K562 (cell line): ENCODE data around the gene ASIP. TPM values are rescaled to one million over a fixed set of nuclear protein-coding genes. Genes with fewer than 3 reads are reported as not detected.

Experiments
- DMBX1 ChIP-seq: fragments of 250-450 bp; sonication (Bioruptor Pico); IDR thresholded peaks from 2 replicates; pipeline ENCODE4 v1.8.0; 2022; ENCODE audit warnings: inconsistent platforms, mild to moderate bottlenecking, moderate library complexity, borderline replicate concordance
- ERF ChIP-seq: fragments of 450-650 bp; formaldehyde crosslinking; IDR thresholded peaks from 2 replicates; pipeline ENCODE4 v1.4.0; 2020; ENCODE audit warnings: mild to moderate bottlenecking, mixed read lengths
- EWSR1 ChIP-seq: fragments of 450-650 bp; IDR thresholded peaks from 2 replicates; pipeline ENCODE4 v1.6.1; 2018; ENCODE audit warnings: borderline replicate concordance, mild to moderate bottlenecking, low read depth, moderate library complexity; ENCODE audit not compliant: partially characterized antibody
- IFI16 ChIP-seq: fragments of 250-450 bp; sonication (Bioruptor Pico); IDR thresholded peaks from 2 replicates; pipeline ENCODE4 v2.1.2; 2022; ENCODE audit warnings: mild to moderate bottlenecking, inconsistent platforms
- KDM1A ChIP-seq, 2 experiments: fragments of 450-650 bp; IDR thresholded peaks; 2 replicates each; pipeline ENCODE4 v1.6.1; 2016; ENCODE audit warnings: mild to moderate bottlenecking in 2 of 2
- LCOR ChIP-seq: sonication (generic); formaldehyde crosslinking; IDR thresholded peaks from 2 replicates; pipeline ENCODE4 v1.8.0; 2022; ENCODE audit warnings: mild to moderate bottlenecking, missing genetic modification reagents
- POLR2B ChIP-seq: fragments of 450-650 bp; IDR thresholded peaks from 2 replicates; pipeline ENCODE4 v1.6.1; 2018; ENCODE audit warnings: low read depth; ENCODE audit not compliant: partially characterized antibody
- SNIP1 ChIP-seq: fragments of 450-650 bp; IDR thresholded peaks from 2 replicates; pipeline ENCODE4 v1.7.1; 2017; ENCODE audit warnings: low read depth, mild to moderate bottlenecking
- SNRNP70 ChIP-seq: fragments of 200-400 bp; formaldehyde crosslinking; optimal IDR thresholded peaks from 2 replicates; pipeline ENCODE3; 2017; ENCODE audit warnings: low read depth, low read length
- TAF1 ChIP-seq: IDR thresholded peaks from 2 replicates; pipeline ENCODE4 v1.6.1; 2011; ENCODE audit warnings: mild to moderate bottlenecking, low read length, moderate library complexity; ENCODE audit not compliant: insufficient read depth, control insufficient read depth, severe bottlenecking; ENCODE audit errors: extremely low read depth
- U2AF2 ChIP-seq: fragments of 200-400 bp; formaldehyde crosslinking; optimal IDR thresholded peaks from 2 replicates; pipeline ENCODE3; 2017; ENCODE audit warnings: low read depth, mild to moderate bottlenecking, low read length
- XRCC3 ChIP-seq: fragments of 450-650 bp; IDR thresholded peaks from 2 replicates; pipeline ENCODE4 v1.6.1; 2017; ENCODE audit warnings: mild to moderate bottlenecking, moderate library complexity
- ZFX ChIP-seq: sonication (generic); formaldehyde crosslinking; IDR thresholded peaks from 2 replicates; pipeline ENCODE4 v1.8.0; 2022; ENCODE audit warnings: mild to moderate bottlenecking, missing genetic modification reagents, moderate library complexity
- ZNF134 ChIP-seq: fragments of 250-450 bp; sonication (Bioruptor Pico); conservative IDR thresholded peaks from 2 replicates; pipeline ENCODE4 v1.4.0; 2020
- ZNF174 ChIP-seq: fragments of 250-450 bp; sonication (Bioruptor Pico); IDR thresholded peaks from 2 replicates; pipeline ENCODE4 v1.4.0; 2020; ENCODE audit warnings: mild to moderate bottlenecking
- ZNF224 ChIP-seq: sonication (generic); formaldehyde crosslinking; IDR thresholded peaks from 2 replicates; pipeline ENCODE4 v1.8.0; 2022; ENCODE audit warnings: mild to moderate bottlenecking, missing genetic modification reagents
- ZNF23 ChIP-seq: fragments of 250-450 bp; sonication (Bioruptor Pico); IDR thresholded peaks from 2 replicates; pipeline ENCODE4 v1.4.0; 2020; ENCODE audit warnings: mild to moderate bottlenecking
- ZNF3 ChIP-seq: fragments of 250-450 bp; sonication (Bioruptor Pico); IDR thresholded peaks from 2 replicates; pipeline ENCODE4 v1.5.0; 2021; ENCODE audit warnings: mild to moderate bottlenecking, moderate library complexity
- ZNF445 ChIP-seq: fragments of 250-450 bp; sonication (Bioruptor Pico); IDR thresholded peaks from 2 replicates; pipeline ENCODE4 v1.4.0; 2020; ENCODE audit warnings: low read depth, mild to moderate bottlenecking, moderate library complexity
- ZNF589 ChIP-seq: fragments of 200-800 bp; sonication (Bioruptor generic); IDR thresholded peaks from 2 replicates; pipeline ENCODE4 v1.6.1; 2016; ENCODE audit warnings: low read depth, missing genetic modification characterization, missing compliant biosample characterization
- ZNF79 ChIP-seq: fragments of 250-450 bp; sonication (Bioruptor Pico); IDR thresholded peaks from 2 replicates; pipeline ENCODE4 v1.4.0; 2020; ENCODE audit warnings: low read depth, mild to moderate bottlenecking, moderate library complexity
- polyA plus RNA-seq, 8 experiments: library from polyadenylated mRNA; depleted of rRNA in 4 of 8; stranded (reverse) in 5 of 8; unstranded in 3 of 8; fragments of >200 nt; fragmentation: Nextera tagmentation in 2 of 8; fragmentation: Illumina TruSeq in 1 of 8; extraction: Ambion mirVana in 2 of 8; extraction: Trizol in 1 of 8; gene quantifications; 2 replicates each; pipeline versions ENCODE4 v1.2.1 to v1.2.3, GENCODE V29; 2011 to 2014; ENCODE audit warnings: inconsistent platforms in 1 of 8, missing spikeins in 1 of 8
- total RNA-seq, 7 experiments: library from RNA; depleted of rRNA in 6 of 7; stranded (reverse); fragments of >200 nt in 6 of 7; fragmentation: Illumina TruSeq in 2 of 7; extraction: Trizol in 2 of 7; gene quantifications; 2 replicates each; pipeline versions ENCODE4 v1.2.1 to v1.2.3, GENCODE V29; 2011 to 2021; ENCODE audit warnings: low replicate concordance in 1 of 7
- TF ChIP-seq, protein P1 (sequence below): fragments of 450-650 bp; IDR thresholded peaks from 2 replicates; pipeline ENCODE4 v1.6.1; 2016
- TF ChIP-seq, protein P2 (sequence below): IDR thresholded peaks from 2 replicates; pipeline ENCODE4 v1.6.1; 2011; ENCODE audit warnings: borderline replicate concordance, low read depth, mild to moderate bottlenecking, moderate library complexity, low read length; ENCODE audit not compliant: insufficient read depth, poor library complexity, severe bottlenecking
- TF ChIP-seq, protein P3 (sequence below): fragments of 250-450 bp; sonication (Bioruptor Pico); IDR thresholded peaks from 2 replicates; pipeline ENCODE4 v1.4.0; 2020; ENCODE audit warnings: mild to moderate bottlenecking, moderate library complexity, borderline replicate concordance

Gene ASIP
- total and polyA plus RNA-seq, 9 of the 15 experiments (the other 6 are each of a cell fraction or from before 2014, with no cell fraction given), result not detected

DNA sequence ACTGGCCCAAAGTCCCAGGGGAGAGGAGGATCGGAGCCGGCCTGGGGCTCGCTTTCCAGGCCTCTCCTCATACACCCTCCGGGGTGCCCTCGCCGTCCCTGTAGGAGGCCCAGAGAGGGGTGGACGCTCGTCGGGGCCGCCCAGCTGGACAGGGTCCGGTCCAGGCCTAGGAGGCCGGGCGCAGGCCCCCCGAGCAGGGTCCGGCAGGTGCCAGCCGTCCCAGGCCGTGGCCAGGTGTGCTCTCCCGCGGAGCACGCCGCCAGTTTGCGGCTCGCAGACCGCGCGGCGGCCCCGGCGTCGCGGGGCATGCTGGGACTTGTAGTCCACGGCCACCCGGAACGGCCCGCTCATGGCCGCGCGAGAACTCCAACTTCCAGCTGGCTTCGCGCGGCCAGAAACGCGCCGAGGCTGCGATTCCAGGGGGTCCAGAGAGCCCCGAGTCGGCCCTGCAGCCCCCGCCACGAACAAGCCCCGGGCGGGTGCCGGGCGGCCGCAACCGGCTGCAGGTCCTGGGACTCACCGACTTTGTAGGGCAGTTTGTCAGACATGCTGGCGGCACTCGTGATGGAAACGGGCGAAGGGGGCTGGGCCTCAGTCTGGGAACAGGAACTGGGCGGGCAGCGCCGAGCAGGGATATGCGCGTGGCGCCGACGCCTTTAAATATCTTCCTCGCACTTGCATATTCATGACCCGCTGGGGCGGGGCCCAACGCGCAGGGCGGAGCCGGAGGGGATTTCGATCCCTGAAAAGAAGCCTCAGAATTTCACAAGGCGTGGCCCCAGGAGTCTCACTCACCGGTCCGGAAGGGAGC lies 61.7 kb downstream of the ASIP start, which contains the start of gene AHCY (continued):
- peak; percentile 28; the same call in 1 of the 2 replicates for TF ChIP-seq ERF (CRISPR knock-in tag)
- no peak for TF ChIP-seq EWSR1
- no peak for TF ChIP-seq U2AF2
- TF ChIP-seq ZNF445, result no peak
- no peak for TF ChIP-seq ZNF23 (CRISPR knock-in tag)
- TF ChIP-seq SNRNP70, result no peak
- TF ChIP-seq XRCC3, result no peak
- no peak for TF ChIP-seq ZNF3 (CRISPR knock-in tag)
- TF ChIP-seq SNIP1, result no peak
- no peak for TF ChIP-seq IFI16 (CRISPR knock-in tag)
- peak; percentile 59; the same call in 1 of the 2 replicates for TF ChIP-seq DMBX1 (CRISPR knock-in tag)
- no peak for TF ChIP-seq ZNF79 (CRISPR knock-in tag)
- peak; percentile 71 for TF ChIP-seq POLR2B
- peak; percentile 3; the same call in 1 of the 2 replicates for TF ChIP-seq LCOR (CRISPR knock-in tag)
- TF ChIP-seq ZNF174, result no peak
- TF ChIP-seq, protein P1, sequence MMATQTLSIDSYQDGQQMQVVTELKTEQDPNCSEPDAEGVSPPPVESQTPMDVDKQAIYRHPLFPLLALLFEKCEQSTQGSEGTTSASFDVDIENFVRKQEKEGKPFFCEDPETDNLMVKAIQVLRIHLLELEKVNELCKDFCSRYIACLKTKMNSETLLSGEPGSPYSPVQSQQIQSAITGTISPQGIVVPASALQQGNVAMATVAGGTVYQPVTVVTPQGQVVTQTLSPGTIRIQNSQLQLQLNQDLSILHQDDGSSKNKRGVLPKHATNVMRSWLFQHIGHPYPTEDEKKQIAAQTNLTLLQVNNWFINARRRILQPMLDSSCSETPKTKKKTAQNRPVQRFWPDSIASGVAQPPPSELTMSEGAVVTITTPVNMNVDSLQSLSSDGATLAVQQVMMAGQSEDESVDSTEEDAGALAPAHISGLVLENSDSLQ, result no peak
- TF ChIP-seq TAF1, result peak; percentile 81
- no peak for TF ChIP-seq ZNF134 (CRISPR knock-in tag)
- TF ChIP-seq, protein P2, sequence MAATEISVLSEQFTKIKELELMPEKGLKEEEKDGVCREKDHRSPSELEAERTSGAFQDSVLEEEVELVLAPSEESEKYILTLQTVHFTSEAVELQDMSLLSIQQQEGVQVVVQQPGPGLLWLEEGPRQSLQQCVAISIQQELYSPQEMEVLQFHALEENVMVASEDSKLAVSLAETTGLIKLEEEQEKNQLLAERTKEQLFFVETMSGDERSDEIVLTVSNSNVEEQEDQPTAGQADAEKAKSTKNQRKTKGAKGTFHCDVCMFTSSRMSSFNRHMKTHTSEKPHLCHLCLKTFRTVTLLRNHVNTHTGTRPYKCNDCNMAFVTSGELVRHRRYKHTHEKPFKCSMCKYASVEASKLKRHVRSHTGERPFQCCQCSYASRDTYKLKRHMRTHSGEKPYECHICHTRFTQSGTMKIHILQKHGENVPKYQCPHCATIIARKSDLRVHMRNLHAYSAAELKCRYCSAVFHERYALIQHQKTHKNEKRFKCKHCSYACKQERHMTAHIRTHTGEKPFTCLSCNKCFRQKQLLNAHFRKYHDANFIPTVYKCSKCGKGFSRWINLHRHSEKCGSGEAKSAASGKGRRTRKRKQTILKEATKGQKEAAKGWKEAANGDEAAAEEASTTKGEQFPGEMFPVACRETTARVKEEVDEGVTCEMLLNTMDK, result peak; percentile 6
- no peak for TF ChIP-seq KDM1A (IDR thresholded peaks at IDR 0.05)
- peak; percentile 95 for TF ChIP-seq ZFX (CRISPR knock-in tag)
- TF ChIP-seq, protein P3, sequence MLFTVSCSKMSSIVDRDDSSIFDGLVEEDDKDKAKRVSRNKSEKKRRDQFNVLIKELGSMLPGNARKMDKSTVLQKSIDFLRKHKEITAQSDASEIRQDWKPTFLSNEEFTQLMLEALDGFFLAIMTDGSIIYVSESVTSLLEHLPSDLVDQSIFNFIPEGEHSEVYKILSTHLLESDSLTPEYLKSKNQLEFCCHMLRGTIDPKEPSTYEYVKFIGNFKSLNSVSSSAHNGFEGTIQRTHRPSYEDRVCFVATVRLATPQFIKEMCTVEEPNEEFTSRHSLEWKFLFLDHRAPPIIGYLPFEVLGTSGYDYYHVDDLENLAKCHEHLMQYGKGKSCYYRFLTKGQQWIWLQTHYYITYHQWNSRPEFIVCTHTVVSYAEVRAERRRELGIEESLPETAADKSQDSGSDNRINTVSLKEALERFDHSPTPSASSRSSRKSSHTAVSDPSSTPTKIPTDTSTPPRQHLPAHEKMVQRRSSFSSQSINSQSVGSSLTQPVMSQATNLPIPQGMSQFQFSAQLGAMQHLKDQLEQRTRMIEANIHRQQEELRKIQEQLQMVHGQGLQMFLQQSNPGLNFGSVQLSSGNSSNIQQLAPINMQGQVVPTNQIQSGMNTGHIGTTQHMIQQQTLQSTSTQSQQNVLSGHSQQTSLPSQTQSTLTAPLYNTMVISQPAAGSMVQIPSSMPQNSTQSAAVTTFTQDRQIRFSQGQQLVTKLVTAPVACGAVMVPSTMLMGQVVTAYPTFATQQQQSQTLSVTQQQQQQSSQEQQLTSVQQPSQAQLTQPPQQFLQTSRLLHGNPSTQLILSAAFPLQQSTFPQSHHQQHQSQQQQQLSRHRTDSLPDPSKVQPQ (CRISPR knock-in tag), result no peak
- no peak for TF ChIP-seq ZNF224 (CRISPR knock-in tag)
- no peak for TF ChIP-seq ZNF589 (CRISPR knock-in tag)
